Caco-2 (cell line): ENCODE results near the gene SERBP1. TPM values are rescaled to one million over a fixed set of nuclear protein-coding genes. Genes with fewer than 3 reads are reported as not detected.

Experiments used
- BruUV-seq: library from RNA; stranded (reverse); fragments of 400-500 nt; replicated peaks from 2 replicates; lab custom pipeline; 2021; lab: Mats Ljungman, UMichigan
- CTCF ChIA-PET: fragments of 300-600 bp; sonication (Branson Sonifier 250); formaldehyde crosslinking; loops from one replicate; lab custom pipeline; 2022; ENCODE audit warnings: antibody characterized with exemption; lab: Charles Lee
- POLR2A ChIA-PET: fragments of 300-600 bp; sonication (Branson Sonifier 250); formaldehyde crosslinking; loops from one replicate; lab custom pipeline; 2022; ENCODE audit warnings: antibody characterized with exemption; lab: Charles Lee
- DNase-seq, 2 experiments: peaks; one replicate each; pipeline versions ENCODE4 v3.0.0 to v3.0.0-alpha.2; 2020 to 2022
- H3K27me3 ChIP-seq: replicated peaks from 2 replicates; pipeline ENCODE4 v1.6.0; 2011; ENCODE audit warnings: low read length; ENCODE audit not compliant: control insufficient read depth, insufficient read depth
- H3K36me3 ChIP-seq: 2 replicates; pipeline ENCODE4 v1.5.1; 2011; ENCODE audit warnings: low read length; ENCODE audit not compliant: control insufficient read depth, insufficient read depth
- H3K4me1 ChIP-seq: fragments of 250-450 bp; sonication (Bioruptor Pico); 2 replicates; pipeline ENCODE4 v1.5.1; 2020; ENCODE audit warnings: mild to moderate bottlenecking
- H3K4me3 ChIP-seq: 2 replicates; pipeline ENCODE4 v1.5.1; 2011; ENCODE audit warnings: low read depth, mild to moderate bottlenecking, control low read depth, low read length
- H3K9me3 ChIP-seq: fragments of 250-450 bp; sonication (Bioruptor Pico); 2 replicates; pipeline ENCODE4 v1.5.1; 2020; ENCODE audit warnings: mild to moderate bottlenecking, moderate library complexity
- H3K27ac Mint-ChIP-seq: one replicate; pipeline ENCODE4 v1.8.0; 2022; ENCODE audit warnings: mixed read lengths; ENCODE audit not compliant: unreplicated experiment
- H3K27me3 Mint-ChIP-seq: one replicate; pipeline ENCODE4 v1.8.0; 2022; ENCODE audit warnings: mixed read lengths; ENCODE audit not compliant: insufficient read depth, unreplicated experiment
- H3K36me3 Mint-ChIP-seq: one replicate; pipeline ENCODE4 v1.8.0; 2022; ENCODE audit warnings: mild to moderate bottlenecking, mixed read lengths; ENCODE audit not compliant: insufficient read depth, unreplicated experiment
- H3K4me1 Mint-ChIP-seq: one replicate; pipeline ENCODE4 v1.8.0; 2022; ENCODE audit warnings: low read depth, mixed read lengths; ENCODE audit not compliant: unreplicated experiment
- H3K4me3 Mint-ChIP-seq: one replicate; pipeline ENCODE4 v1.8.0; 2022; ENCODE audit warnings: mild to moderate bottlenecking, moderate library complexity, mixed read lengths; ENCODE audit not compliant: unreplicated experiment
- H3K9me3 Mint-ChIP-seq: one replicate; pipeline ENCODE4 v1.8.0; 2022; ENCODE audit warnings: mixed read lengths; ENCODE audit not compliant: unreplicated experiment
- CTCF ChIP-seq, 2 experiments: fragments of 200-600 bp in 1 of 2; IDR thresholded peaks; 1 replicate in 1 of 2; 2 replicates in 1 of 2; pipeline versions ENCODE4 v1.5.1 to v1.8.0; 2011 to 2022; ENCODE audit warnings: antibody characterized with exemption in 1 of 2, control low read depth in 1 of 2, inconsistent platforms in 1 of 2, low read depth in 1 of 2, low read length in 1 of 2, mild to moderate bottlenecking in 1 of 2, moderate library complexity in 1 of 2; ENCODE audit not compliant: insufficient read depth in 1 of 2, severe bottlenecking in 1 of 2, unreplicated experiment in 1 of 2
- intact Hi-C: fragments of 100-400 bp; cut with micrococcal nuclease; formaldehyde crosslinking; loops from one replicate; pipeline ENCODE4 v1.10.0; 2022; ENCODE audit not compliant: unreplicated experiment
- total RNA-seq: library from RNA; stranded (reverse); gene quantifications from 2 replicates; pipeline ENCODE4 v1.2.3, GENCODE V29; 2022

The SERBP1 gene
- total RNA-seq, 1 experiment from 2014 or later: 182 TPM

DNA sequence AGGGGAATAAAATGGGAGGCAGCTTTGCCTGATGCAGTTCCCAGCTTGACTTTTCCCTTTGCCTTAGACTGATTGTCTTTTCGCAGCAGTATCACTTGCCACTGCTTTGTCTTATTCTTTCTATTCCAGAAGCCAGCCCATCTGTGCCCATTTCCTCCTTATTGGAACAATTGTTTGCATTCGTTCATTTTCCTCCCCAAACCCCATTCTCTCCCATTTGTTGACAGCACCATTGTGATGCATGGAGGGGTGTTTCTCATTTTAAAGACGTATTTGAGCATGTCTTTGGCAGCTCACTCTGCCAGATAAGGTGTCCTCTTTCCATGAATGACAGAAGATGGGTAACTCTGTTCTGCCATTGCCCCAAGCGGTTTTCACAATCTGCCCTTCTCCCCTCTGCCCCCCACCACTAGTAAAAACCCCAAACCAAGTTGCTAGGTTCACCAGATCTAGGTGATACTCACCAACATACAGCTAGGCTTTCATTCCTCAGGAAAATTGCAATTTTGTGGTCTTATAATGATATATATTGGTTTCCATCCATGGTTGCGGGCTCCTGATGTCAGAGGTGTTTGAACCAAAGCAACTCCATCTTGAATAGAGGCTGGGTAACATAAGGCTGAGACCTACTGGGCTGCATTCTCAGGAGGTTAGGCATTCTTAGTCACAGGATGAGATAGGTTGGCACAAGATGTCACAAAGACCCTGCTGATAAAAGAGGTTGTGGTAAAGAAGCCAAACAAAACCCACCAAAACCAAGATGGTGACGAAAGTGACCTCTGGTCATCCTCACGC is 30.8 kb downstream of the SERBP1 start:
- Histone ChIP-seq H3K36me3 (no peaks in the 10 kb centered on the region), H3K9me3 (no peaks in the 10 kb centered on the region), H3K4me3 (no peak overlapping the region), H3K4me1 (no peaks in the 10 kb centered on the region), H3K27me3 (no peaks in the 10 kb centered on the region)
- no peaks in the 10 kb centered on the region for H3K4me1 Mint-ChIP-seq
- intact Hi-C loops: no loop called here
- H3K27me3 Mint-ChIP-seq: no peaks in the 10 kb centered on the region
- BruUV-seq: no TSS peak
- H3K4me3 Mint-ChIP-seq: no peak overlapping the region
- DNase-seq: no peak
- no peak for TF ChIP-seq CTCF (IDR thresholded peaks at IDR 0.05; ENCODE audit: insufficient read depth in 1 of 2, low read depth in 1 of 2, low read length in 1 of 2, severe bottlenecking in 1 of 2, unreplicated experiment in 1 of 2)
- POLR2A ChIA-PET: no interaction called here
- no peak overlapping the region for H3K27ac Mint-ChIP-seq
- peaks cover 29% of the 10 kb centered on the region for H3K36me3 Mint-ChIP-seq
- H3K9me3 Mint-ChIP-seq: no peaks in the 10 kb centered on the region
- CTCF ChIA-PET: no interaction called here

DNA sequence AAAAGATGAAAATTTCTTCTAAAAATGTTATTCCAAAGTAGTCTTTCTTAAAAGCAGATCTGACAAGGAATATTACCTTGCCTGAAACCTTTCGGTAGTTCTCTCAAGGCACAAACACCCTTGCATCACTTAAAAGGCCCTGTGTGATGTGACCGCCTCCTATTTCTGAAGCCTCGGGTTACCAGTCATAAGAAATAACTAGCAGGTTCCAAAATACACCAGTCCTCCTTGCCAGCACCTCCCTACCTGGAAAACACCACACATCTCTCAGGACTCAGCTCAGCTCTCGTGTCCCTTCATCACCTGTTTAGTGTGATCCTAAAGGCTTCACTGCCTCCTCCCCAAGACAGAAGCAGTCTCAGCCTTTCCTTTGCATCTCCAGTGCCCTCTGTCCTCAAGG is 35.7 kb downstream of the SERBP1 start:
- peaks cover 19% of the 10 kb centered on the region for H3K36me3 Mint-ChIP-seq
- no peak overlapping the region for H3K4me3 Mint-ChIP-seq
- POLR2A ChIA-PET: no interaction called here
- no peaks in the 10 kb centered on the region for H3K9me3 ChIP-seq
- no peaks in the 10 kb centered on the region for H3K27me3 ChIP-seq
- no peaks in the 10 kb centered on the region for H3K4me1 ChIP-seq
- intact Hi-C loops: no loop called here
- no peak for TF ChIP-seq CTCF (IDR thresholded peaks at IDR 0.05; ENCODE audit: insufficient read depth in 1 of 2, low read depth in 1 of 2, low read length in 1 of 2, severe bottlenecking in 1 of 2, unreplicated experiment in 1 of 2)
- no peaks in the 10 kb centered on the region for H3K9me3 Mint-ChIP-seq
- no peaks in the 10 kb centered on the region for H3K36me3 ChIP-seq
- CTCF ChIA-PET: interaction anchor here (0.7 kb wide), 1 partner anchor 63 kb away, joined by 3 read pairs; no protein-coding TSS in a partner anchor
- no peak overlapping the region for H3K27ac Mint-ChIP-seq
- no peak overlapping the region for H3K4me3 ChIP-seq
- no peaks in the 10 kb centered on the region for H3K4me1 Mint-ChIP-seq
- H3K27me3 Mint-ChIP-seq: no peaks in the 10 kb centered on the region
- no peak for DNase-seq
- BruUV-seq: no TSS peak

DNA sequence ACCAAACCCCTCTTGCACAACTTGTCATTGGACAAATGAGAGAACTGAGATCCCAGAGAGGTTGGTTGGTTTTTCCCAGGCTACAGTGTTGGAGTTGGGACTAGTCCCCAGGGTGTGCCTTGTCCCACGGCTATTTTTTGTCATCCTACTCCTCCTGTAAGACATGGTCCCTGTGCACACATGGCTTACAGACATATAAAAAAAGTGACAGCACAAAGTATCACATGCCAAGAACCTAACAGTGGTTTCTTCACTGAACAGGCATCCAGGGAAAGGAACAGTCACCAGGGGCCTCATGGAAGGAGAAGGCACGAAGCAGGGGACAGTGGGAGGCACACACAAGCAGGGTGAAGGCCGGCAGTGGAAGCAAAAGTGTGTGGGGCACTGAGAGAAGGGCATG is 36.5 kb downstream of the SERBP1 start:
- H3K4me1 ChIP-seq: no peaks in the 10 kb centered on the region
- no peak overlapping the region for H3K4me3 ChIP-seq
- H3K27ac Mint-ChIP-seq: no peak overlapping the region
- H3K27me3 Mint-ChIP-seq: no peaks in the 10 kb centered on the region
- POLR2A ChIA-PET: no interaction called here
- no peaks in the 10 kb centered on the region for H3K4me1 Mint-ChIP-seq
- intact Hi-C loops: no loop called here
- no peaks in the 10 kb centered on the region for H3K9me3 Mint-ChIP-seq
- BruUV-seq: no TSS peak
- DNase-seq: no peak
- no peaks in the 10 kb centered on the region for H3K36me3 ChIP-seq
- no peak overlapping the region for H3K4me3 Mint-ChIP-seq
- H3K9me3 ChIP-seq: no peaks in the 10 kb centered on the region
- no peak for TF ChIP-seq CTCF (IDR thresholded peaks at IDR 0.05; ENCODE audit: insufficient read depth in 1 of 2, low read depth in 1 of 2, low read length in 1 of 2, severe bottlenecking in 1 of 2, unreplicated experiment in 1 of 2)
- CTCF ChIA-PET: interaction anchor here (0.7 kb wide), 1 partner anchor 46 kb away, joined by 3 read pairs; no protein-coding TSS in a partner anchor
- H3K27me3 ChIP-seq: no peaks in the 10 kb centered on the region
- peaks cover 16% of the 10 kb centered on the region for H3K36me3 Mint-ChIP-seq
